Smooth muscle cell (in vitro differentiated cells): Measurements from ENCODE around the gene DLD. TPM values are rescaled to one million over a fixed set of nuclear protein-coding genes. Genes with fewer than 3 reads are reported as not detected.

ENCODE experiments used
- DNase-seq: peaks from one replicate; lab custom pipeline; 2025; ENCODE audit not compliant: unreplicated experiment; lab: John Stamatoyannopoulos, UW
- H2AFZ ChIP-seq: fragments of 200-600 bp; sonication (generic); 2 replicates; pipeline ENCODE4 v1.6.0; 2016; ENCODE audit warnings: antibody characterized with exemption, low read depth, mild to moderate bottlenecking
- H3F3A ChIP-seq: fragments of 200-600 bp; sonication (generic); 2 replicates; pipeline ENCODE4 v1.6.0; 2017; ENCODE audit warnings: antibody characterized with exemption, low read depth
- H3K27ac ChIP-seq: fragments of 200-600 bp; sonication (generic); 2 replicates; pipeline ENCODE4 v1.5.1; 2016; ENCODE audit warnings: low read depth, mild to moderate bottlenecking
- H3K27me3 ChIP-seq: fragments of 200-600 bp; sonication (generic); 2 replicates; pipeline ENCODE4 v1.6.1; 2016; ENCODE audit warnings: low read depth, mild to moderate bottlenecking
- H3K36me3 ChIP-seq: fragments of 200-600 bp; sonication (generic); 2 replicates; pipeline ENCODE4 v1.5.1; 2016; ENCODE audit warnings: low read depth
- H3K4me1 ChIP-seq: fragments of 200-600 bp; sonication (generic); 2 replicates; pipeline ENCODE4 v1.5.1; 2016; ENCODE audit warnings: low read depth
- H3K4me2 ChIP-seq: fragments of 200-600 bp; sonication (generic); 2 replicates; pipeline ENCODE4 v1.6.0; 2016; ENCODE audit warnings: mild to moderate bottlenecking
- H3K4me3 ChIP-seq: fragments of 200-600 bp; sonication (generic); 2 replicates; pipeline ENCODE4 v1.5.1; 2016; ENCODE audit warnings: mild to moderate bottlenecking
- H3K79me2 ChIP-seq: fragments of 200-600 bp; sonication (generic); 2 replicates; pipeline ENCODE4 v1.6.0; 2016; ENCODE audit warnings: low read depth, mild to moderate bottlenecking
- H3K9ac ChIP-seq: fragments of 200-600 bp; sonication (generic); 2 replicates; pipeline ENCODE4 v1.6.0; 2016; ENCODE audit warnings: low read depth
- H3K9me3 ChIP-seq: fragments of 200-600 bp; sonication (generic); replicated peaks from 2 replicates; pipeline ENCODE4 v1.5.1; 2016; ENCODE audit warnings: low read depth
- H4K20me1 ChIP-seq: fragments of 200-600 bp; sonication (generic); 2 replicates; pipeline ENCODE4 v1.6.0; 2016; ENCODE audit warnings: low read depth
- CTCF ChIP-seq: fragments of 200-600 bp; sonication (generic); IDR thresholded peaks from 2 replicates; pipeline ENCODE4 v1.5.1; 2017; ENCODE audit warnings: borderline replicate concordance, mild to moderate bottlenecking, antibody characterized with exemption; ENCODE audit not compliant: insufficient read depth, poor library complexity, severe bottlenecking
- WGBS: methylation state at CpG from one replicate; pipeline ENCODE4 v1.1.7; 2016; ENCODE audit warnings: low lambda C conversion rate; 5-methylcytosine and 5-hydroxymethylcytosine counted together
- polyA plus RNA-seq: library from polyadenylated mRNA; unstranded; fragments of >200 nt; fragmentation: Nextera tagmentation; extraction: Ambion mirVana; gene quantifications from 2 replicates; pipeline ENCODE4 v1.2.1, GENCODE V29; 2016
- total RNA-seq: library from RNA; depleted of rRNA; stranded (reverse); fragments of >200 nt; gene quantifications from 2 replicates; pipeline ENCODE4 v1.2.3, GENCODE V29; 2014

DLD gene
- total and polyA plus RNA-seq, 2 experiments from 2014 or later, result 71.4 to 165 TPM

- Histone ChIP-seq H3K9me3 (no peaks in the 10 kb centered on the region), H3K4me2 (no peak overlapping the region), H3K36me3 (no peaks in the 10 kb centered on the region), H3F3A (no peaks in the 10 kb centered on the region), H2AFZ (no peak overlapping the region), H3K79me2 (no peaks in the 10 kb centered on the region), H3K4me3 (no peak overlapping the region), H3K4me1 (no peaks in the 10 kb centered on the region), H3K27me3 (peaks cover 11% of the 10 kb centered on the region), H3K9ac (no peak overlapping the region), H4K20me1 (no peaks in the 10 kb centered on the region), H3K27ac (no peak overlapping the region)
- WGBS, result 88% methylated on average over 5 of the region's 5 CpGs
- no peak for DNase-seq
- no peak for TF ChIP-seq CTCF
Observed at GRCh38 chr7:107870427-107871000, 20.5 kb upstream of the DLD start.

GRCh38 chr7:107874111-107874510, 16.9 kb upstream of the DLD start:
- Histone ChIP-seq H3K27ac (no peak overlapping the region), H3K9ac (no peak overlapping the region), H4K20me1 (no peaks in the 10 kb centered on the region), H3K4me1 (no peaks in the 10 kb centered on the region), H3K79me2 (no peaks in the 10 kb centered on the region), H3K4me3 (no peak overlapping the region), H3F3A (no peaks in the 10 kb centered on the region), H3K36me3 (no peaks in the 10 kb centered on the region), H3K27me3 (peaks cover 13% of the 10 kb centered on the region), H2AFZ (no peak overlapping the region), H3K4me2 (no peak overlapping the region), H3K9me3 (no peaks in the 10 kb centered on the region)
- DNase-seq, result no peak
- WGBS, result 79% methylated on average over 2 of the region's 2 CpGs
- no peak for TF ChIP-seq CTCF

- Histone ChIP-seq H3K79me2 (no peaks in the 10 kb centered on the region), H3K9ac (no peak overlapping the region), H3K36me3 (no peaks in the 10 kb centered on the region), H2AFZ (peak overlapping the region; percentile 43), H4K20me1 (no peaks in the 10 kb centered on the region), H3K4me1 (no peaks in the 10 kb centered on the region), H3K27me3 (peaks cover 13% of the 10 kb centered on the region), H3K9me3 (no peaks in the 10 kb centered on the region), H3K4me2 (no peak overlapping the region), H3K4me3 (no peak overlapping the region), H3K27ac (no peak overlapping the region), H3F3A (no peaks in the 10 kb centered on the region)
- WGBS, result 26% methylated on average over 6 of the region's 6 CpGs
- TF ChIP-seq CTCF, result peak; percentile 65
- DNase-seq, result no peak
Observed at GRCh38 chr7:107874605-107875446, 16.2 kb upstream of the DLD start.
